ENCODE results near the gene HS6ST2.
"Not testable (repeated sequence)": the region's sequence is repeated elsewhere in the genome, so short reads cannot be mapped to it uniquely, and the experiment has no call there.

Gene HS6ST2

GRCh38 chrX:132940727-132941327, 17.6 kb downstream of the HS6ST2 start:
- peak in 1 of 2 experiments; percentile 49 for DNase-seq

GRCh38 chrX:132933170-132933569, 25.3 kb downstream of the HS6ST2 start:
- DNase-seq, result no peak

GRCh38 chrX:132924426-132924825, 34.0 kb downstream of the HS6ST2 start:
- DNase-seq, result no peak

- no peak for DNase-seq
Observed at GRCh38 chrX:132918523-132918922, 39.9 kb downstream of the HS6ST2 start.

GRCh38 chrX:132916349-132916748, 42.1 kb downstream of the HS6ST2 start:
- DNase-seq, result no peak

- DNase-seq, result no peak
Observed at GRCh38 chrX:132909643-132910042, 48.8 kb downstream of the HS6ST2 start.

- no peak for DNase-seq
Observed at GRCh38 chrX:132908891-132909290, 49.5 kb downstream of the HS6ST2 start.

GRCh38 chrX:132900633-132901293, 57.7 kb downstream of the HS6ST2 start:
- DNase-seq, result no peak

GRCh38 chrX:132887569-132887968, 70.9 kb downstream of the HS6ST2 start:
- no peak for DNase-seq

- no peak for DNase-seq
Observed at GRCh38 chrX:132883358-132883915, 75.0 kb downstream of the HS6ST2 start.

GRCh38 chrX:132880753-132881152, 77.7 kb downstream of the HS6ST2 start:
- not testable (repeated sequence) for DNase-seq

- DNase-seq, result peak; percentile 45 to 67
Observed at GRCh38 chrX:132877954-132878536, 80.4 kb downstream of the HS6ST2 start.

GRCh38 chrX:132876523-132877338, 81.7 kb downstream of the HS6ST2 start:
- DNase-seq, result no peak

- no peak for DNase-seq
Observed at GRCh38 chrX:132875650-132876522, 82.5 kb downstream of the HS6ST2 start.

- no peak for DNase-seq
Observed at GRCh38 chrX:132862562-132862961, 95.9 kb downstream of the HS6ST2 start.

- no peak for DNase-seq
Observed at GRCh38 chrX:132861076-132861475, 97.4 kb downstream of the HS6ST2 start.

GRCh38 chrX:132860200-132860599, 98.2 kb downstream of the HS6ST2 start:
- DNase-seq, result no peak

GRCh38 chrX:132858018-132858417, 100.4 kb downstream of the HS6ST2 start:
- no peak for DNase-seq

- DNase-seq, result no peak
Observed at GRCh38 chrX:132855780-132856341, 102.6 kb downstream of the HS6ST2 start.

- DNase-seq, result no peak
Observed at GRCh38 chrX:132853040-132853439, 105.4 kb downstream of the HS6ST2 start.

GRCh38 chrX:132848296-132848970, 110.0 kb downstream of the HS6ST2 start:
- no peak for DNase-seq

Data from NCI-H526 (cell line).